ENCODE results near the gene RABL3. TPM values are rescaled to one million over a fixed set of nuclear protein-coding genes. Genes with fewer than 3 reads are reported as not detected.
"Not testable (repeated sequence)": the region's sequence is repeated elsewhere in the genome, so short reads cannot be mapped to it uniquely, and the experiment has no call there.

Gene RABL3
- polyA plus RNA-seq, 1 of the 3 experiments (the other 2 are of a cell fraction) = 2.2 TPM

GRCh38 chr3:120785832-120786231, 43.5 kb upstream of the RABL3 start:
- peaks cover 27% of the 10 kb centered on the region; the same call in 1 of the 2 replicates for H3K79me2 ChIP-seq (ENCODE audit: insufficient read depth)
- peak overlapping the region in 1 of 2 experiments; percentile 29; a peak in 1 of 4 replicates for H3K27ac ChIP-seq (ENCODE audit: low read depth in 2 of 2, low read length in 1 of 2)
- H4K20me1 ChIP-seq (ENCODE audit: insufficient read depth); H3K9ac ChIP-seq; POLR2A ChIA-PET; H3K9me3 ChIP-seq; H3K4me2 ChIP-seq; H3F3A ChIP-seq (replicated peaks; ENCODE audit: insufficient read depth); H3K27me3 ChIP-seq (ENCODE audit: insufficient read depth); DNase-seq; H3K36me3 ChIP-seq (replicated peaks in 1 of 2; ENCODE audit: control insufficient read depth in 1 of 2, insufficient read depth in 2 of 2, low read length in 1 of 2); H3K4me3 ChIP-seq (ENCODE audit: low read depth in 2 of 2, low read length in 1 of 2); H3K9me2 ChIP-seq; H3K4me1 ChIP-seq (ENCODE audit: control insufficient read depth in 1 of 2, insufficient read depth in 2 of 2, low read depth in 1 of 2, low read length in 1 of 2); H2AFZ ChIP-seq (ENCODE audit: low read depth): not testable (repeated sequence)
- CTCF ChIA-PET = interaction anchor here (2.2 kb wide), 1 partner anchor 9 kb away, joined by 7 read pairs; no protein-coding TSS in a partner anchor
- WGBS (ENCODE audit: low lambda C conversion rate) = 80% methylated on average over 5 of the region's 5 CpGs
- TF ChIP-seq NFIC (IDR thresholded peaks at IDR 0.05; ENCODE audit: borderline replicate concordance) (peak; percentile 18; the same call in 1 of the 2 replicates), EP300 (IDR thresholded peaks at IDR 0.05; ENCODE audit: borderline replicate concordance in 1 of 2, low read depth in 1 of 2, low read length in 1 of 2) (0 out of 4 replicates have a peak, but pooled peaks of 1 of the 2 experiments have one; percentile 10)

GRCh38 chr3:120780977-120781376, 38.7 kb upstream of the RABL3 start:
- H3K27me3 ChIP-seq (ENCODE audit: insufficient read depth) = no peaks in the 10 kb centered on the region
- no peak overlapping the region for H3K9ac ChIP-seq
- H3K36me3 ChIP-seq (replicated peaks in 1 of 2; ENCODE audit: control insufficient read depth in 1 of 2, insufficient read depth in 2 of 2, low read length in 1 of 2) = peaks cover 16 to 35% of the 10 kb centered on the region in 2 experiments
- DNase-seq = no peak
- POLR2A ChIA-PET = no interaction called here
- peak overlapping the region; percentile 13; the same call in 1 of the 2 replicates for H3K4me2 ChIP-seq
- H3K27ac ChIP-seq (ENCODE audit: low read depth in 2 of 2, low read length in 1 of 2) = peak overlapping the region in 1 of 2 experiments; percentile 77; a peak in 2 of 4 replicates
- H2AFZ ChIP-seq (ENCODE audit: low read depth) = peak overlapping the region; percentile 52; the same call in 1 of the 2 replicates
- H3K9me2 ChIP-seq = no peaks in the 10 kb centered on the region
- H3K4me1 ChIP-seq (ENCODE audit: control insufficient read depth in 1 of 2, insufficient read depth in 2 of 2, low read depth in 1 of 2, low read length in 1 of 2) = no peaks in the 10 kb centered on the region; a peak in 2 of 4 replicates
- H3F3A ChIP-seq (replicated peaks; ENCODE audit: insufficient read depth) = peaks cover 19% of the 10 kb centered on the region
- no peaks in the 10 kb centered on the region for H4K20me1 ChIP-seq (ENCODE audit: insufficient read depth)
- CTCF ChIA-PET = interaction anchor here (1.7 to 2.1 kb wide), 2 partner anchors 15 to 220 kb away, joined by 8 to 9 read pairs; no protein-coding TSS in a partner anchor
- H3K9me3 ChIP-seq = no peaks in the 10 kb centered on the region
- WGBS (ENCODE audit: low lambda C conversion rate) = 27% methylated on average over 13 of the region's 13 CpGs
- H3K79me2 ChIP-seq (ENCODE audit: insufficient read depth) = peaks cover 34% of the 10 kb centered on the region; the same call in 1 of the 2 replicates
- TF ChIP-seq EP300 (IDR thresholded peaks at IDR 0.05; ENCODE audit: borderline replicate concordance in 1 of 2, low read depth in 1 of 2, low read length in 1 of 2) = peak in 1 of 2 experiments; percentile 61; a peak in 1 of 4 replicates
- TF ChIP-seq ELF1 (IDR thresholded peaks at IDR 0.05) = no peak
- peak; percentile 89 for TF ChIP-seq JUND (IDR thresholded peaks at IDR 0.05)
- TF ChIP-seq YY1 (IDR thresholded peaks at IDR 0.05; ENCODE audit: low read depth) = peak; percentile 35; the same call in 1 of the 2 replicates
- TF ChIP-seq, protein P1, sequence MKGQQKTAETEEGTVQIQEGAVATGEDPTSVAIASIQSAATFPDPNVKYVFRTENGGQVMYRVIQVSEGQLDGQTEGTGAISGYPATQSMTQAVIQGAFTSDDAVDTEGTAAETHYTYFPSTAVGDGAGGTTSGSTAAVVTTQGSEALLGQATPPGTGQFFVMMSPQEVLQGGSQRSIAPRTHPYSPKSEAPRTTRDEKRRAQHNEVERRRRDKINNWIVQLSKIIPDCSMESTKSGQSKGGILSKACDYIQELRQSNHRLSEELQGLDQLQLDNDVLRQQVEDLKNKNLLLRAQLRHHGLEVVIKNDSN (IDR thresholded peaks at IDR 0.05; ENCODE audit: borderline replicate concordance, low read depth) = no peak
- peak; percentile 57 for TF ChIP-seq PBX3 (IDR thresholded peaks at IDR 0.05)
- TF ChIP-seq ZBTB33 (IDR thresholded peaks at IDR 0.05; ENCODE audit: borderline replicate concordance, low read depth) = 0 out of 2 replicates have a peak, but pooled peaks have one; percentile 24
- peak; percentile 91 for TF ChIP-seq NFIC (IDR thresholded peaks at IDR 0.05; ENCODE audit: borderline replicate concordance)
- TF ChIP-seq RXRA (IDR thresholded peaks at IDR 0.05; ENCODE audit: borderline replicate concordance, low read depth) = peak; percentile 67; the same call in 1 of the 2 replicates
- no peak for TF ChIP-seq RCOR1 (IDR thresholded peaks at IDR 0.05; ENCODE audit: low read length)
- peak; percentile 88 for TF ChIP-seq TCF12 (IDR thresholded peaks at IDR 0.05)
- no peak for TF ChIP-seq FOXJ3 (CRISPR knock-in tag; IDR thresholded peaks at IDR 0.05)
- TF ChIP-seq RFX5 (IDR thresholded peaks at IDR 0.05; ENCODE audit: low read length) = no peak
- peak; percentile 98 for TF ChIP-seq FOSL2 (IDR thresholded peaks at IDR 0.05; ENCODE audit: borderline replicate concordance, low read depth)
- TF ChIP-seq MAX (IDR thresholded peaks at IDR 0.05; ENCODE audit: low read depth) = peak; percentile 77
- peak overlapping the region in 1 of 2 experiments; percentile 10; a peak in 1 of 4 replicates for H3K4me3 ChIP-seq (ENCODE audit: low read depth in 2 of 2, low read length in 1 of 2)
